ENCODE measurements around the gene HIVEP1.
A peak's percentile ranks its signal among the peaks of the same experiment; 100 is the strongest.
"Not testable (repeated sequence)": the region's sequence is repeated elsewhere in the genome, so short reads cannot be mapped to it uniquely, and the experiment has no call there.

The HIVEP1 gene

GRCh38 chr6:12149944-12150510, 137.9 kb downstream of the HIVEP1 start:
- no peak for TF ChIP-seq CTCF (conservative IDR thresholded peaks at IDR 0.05; ENCODE audit: control insufficient read depth, insufficient read depth, low read depth, low read length)
- H3K4me3 ChIP-seq (ENCODE audit: control insufficient read depth, low read depth, low read length): no peak overlapping the region
- DNase-seq (ENCODE audit: low read depth): no peak

GRCh38 chr6:12150812-12151432, 138.8 kb downstream of the HIVEP1 start:
- no peak overlapping the region for H3K4me3 ChIP-seq (ENCODE audit: control insufficient read depth, low read depth, low read length)
- peak; percentile 45 for TF ChIP-seq CTCF (conservative IDR thresholded peaks at IDR 0.05; ENCODE audit: control insufficient read depth, insufficient read depth, low read depth, low read length)
- DNase-seq (ENCODE audit: low read depth): no peak

DNA sequence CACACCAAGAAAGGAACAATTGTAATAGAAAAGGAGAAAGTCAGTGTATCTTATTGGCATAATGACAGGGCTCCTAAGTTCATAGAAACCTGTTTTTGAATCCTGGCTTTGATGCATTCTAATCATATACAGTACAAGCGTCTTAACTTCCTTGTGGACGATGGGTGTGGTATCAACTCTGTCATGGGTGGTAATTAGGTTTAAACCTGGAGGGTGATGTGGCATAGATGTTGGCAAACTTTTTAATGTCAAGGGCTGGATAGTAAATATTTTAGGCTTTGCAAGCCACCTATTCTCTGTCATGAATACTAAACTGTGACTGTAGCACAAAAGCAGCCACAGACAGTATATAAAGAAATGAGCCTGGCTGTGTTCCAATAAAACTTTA, 139.3 kb downstream of the HIVEP1 start:
- no peak overlapping the region for H3K4me3 ChIP-seq (ENCODE audit: control insufficient read depth, low read depth, low read length)
- no peak for DNase-seq (ENCODE audit: low read depth)
- no peak for TF ChIP-seq CTCF (conservative IDR thresholded peaks at IDR 0.05; ENCODE audit: control insufficient read depth, insufficient read depth, low read depth, low read length)

DNA sequence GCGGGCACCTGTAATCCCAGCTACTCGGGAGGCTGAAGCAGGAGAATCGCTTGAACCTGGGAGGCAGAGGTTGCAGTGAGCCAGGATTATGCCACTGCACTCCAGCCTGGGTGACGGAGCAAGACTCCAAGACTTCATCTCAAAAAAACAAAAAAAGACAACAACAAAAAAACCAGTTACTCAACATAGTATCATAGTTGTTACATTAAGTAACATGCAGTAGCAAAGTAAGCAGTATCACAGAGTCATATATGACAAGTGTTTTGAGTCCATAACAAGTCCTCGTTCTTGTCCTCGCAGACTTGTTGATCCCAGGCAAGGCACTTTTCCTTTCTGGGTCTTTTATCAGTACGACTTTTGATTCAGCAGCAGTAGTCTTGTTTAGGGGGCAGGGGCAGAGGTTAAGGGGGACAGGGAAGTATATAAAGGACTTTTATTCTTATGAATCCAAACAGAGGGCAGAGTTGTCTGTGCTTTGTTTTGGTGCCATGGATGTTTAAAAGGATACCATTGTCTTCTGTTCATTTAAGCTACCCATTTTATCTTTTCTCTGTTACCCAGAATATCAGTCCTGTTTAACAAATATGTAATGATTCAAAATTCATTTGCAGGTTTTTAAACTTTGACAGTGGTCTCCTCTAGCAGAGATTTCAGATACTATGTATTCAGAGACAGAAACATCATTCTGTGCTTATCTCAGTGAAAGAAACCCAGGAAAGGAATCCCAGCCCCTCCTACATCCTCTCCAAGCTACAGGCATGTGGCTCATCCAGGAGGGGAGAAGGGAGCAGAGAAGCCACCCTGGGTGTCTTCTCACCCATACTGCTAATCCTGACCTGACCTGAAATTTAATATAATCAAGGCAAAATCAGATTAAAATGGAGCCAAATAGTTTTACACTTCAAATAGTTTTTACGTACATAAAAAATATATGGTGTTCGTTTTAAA, 140.2 kb downstream of the HIVEP1 start:
- TF ChIP-seq CTCF (conservative IDR thresholded peaks at IDR 0.05; ENCODE audit: control insufficient read depth, insufficient read depth, low read depth, low read length): no peak
- no peak for DNase-seq (ENCODE audit: low read depth)
- H3K4me3 ChIP-seq (ENCODE audit: control insufficient read depth, low read depth, low read length): no peak overlapping the region

DNA sequence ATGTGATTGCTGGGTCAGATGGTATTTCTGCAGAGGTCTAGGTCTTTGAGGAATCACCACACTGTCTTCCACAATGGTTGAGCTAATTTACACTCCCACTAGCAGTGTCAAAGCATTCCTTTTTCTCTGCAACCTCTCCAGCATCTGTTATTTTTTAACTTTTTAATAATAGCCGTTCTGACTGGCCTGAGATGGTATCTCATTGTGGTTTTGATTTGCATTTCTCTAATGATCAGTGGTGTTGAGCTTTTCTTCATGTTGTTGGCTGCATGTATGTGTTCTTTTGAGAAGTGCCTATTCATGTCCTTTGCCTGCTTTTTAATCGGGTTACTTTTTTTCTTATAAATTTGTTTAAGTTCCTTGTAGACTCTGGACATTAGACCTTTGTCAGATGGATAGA, 143.7 kb downstream of the HIVEP1 start:
- DNase-seq (ENCODE audit: low read depth); H3K4me3 ChIP-seq (ENCODE audit: control insufficient read depth, low read depth, low read length): not testable (repeated sequence)

GRCh38 chr6:12158686-12159415, 146.7 kb downstream of the HIVEP1 start:
- peak; percentile 25 for TF ChIP-seq CTCF (conservative IDR thresholded peaks at IDR 0.05; ENCODE audit: control insufficient read depth, insufficient read depth, low read depth, low read length)
- DNase-seq (ENCODE audit: low read depth): no peak
- H3K4me3 ChIP-seq (ENCODE audit: control insufficient read depth, low read depth, low read length): no peak overlapping the region

Measured in fibroblast of mammary gland (primary cell).